HG02870 (cell line): Measurements from ENCODE around the gene MED25.

Experiments
- ATAC-seq: cut with Tn5 transposase; IDR thresholded peaks from one replicate; pipeline ENCODE4 v1.9.1; 2021; ENCODE audit warnings: mild to moderate bottlenecking, moderate library complexity; ENCODE audit not compliant: unreplicated experiment

The MED25 gene

GRCh38 chr19:49798574-49798973 is 19.5 kb upstream of the MED25 start:
- no peak for ATAC-seq

GRCh38 chr19:49799271-49799797 is 18.8 kb upstream of the MED25 start:
- ATAC-seq: no peak

GRCh38 chr19:49799798-49800376 is 18.2 kb upstream of the MED25 start:
- ATAC-seq: no peak

GRCh38 chr19:49800771-49801170 is 17.3 kb upstream of the MED25 start:
- no peak for ATAC-seq

- no peak for ATAC-seq
These were observed 16.6 kb upstream of the MED25 start for GRCh38 chr19:49801401-49801888.

DNA sequence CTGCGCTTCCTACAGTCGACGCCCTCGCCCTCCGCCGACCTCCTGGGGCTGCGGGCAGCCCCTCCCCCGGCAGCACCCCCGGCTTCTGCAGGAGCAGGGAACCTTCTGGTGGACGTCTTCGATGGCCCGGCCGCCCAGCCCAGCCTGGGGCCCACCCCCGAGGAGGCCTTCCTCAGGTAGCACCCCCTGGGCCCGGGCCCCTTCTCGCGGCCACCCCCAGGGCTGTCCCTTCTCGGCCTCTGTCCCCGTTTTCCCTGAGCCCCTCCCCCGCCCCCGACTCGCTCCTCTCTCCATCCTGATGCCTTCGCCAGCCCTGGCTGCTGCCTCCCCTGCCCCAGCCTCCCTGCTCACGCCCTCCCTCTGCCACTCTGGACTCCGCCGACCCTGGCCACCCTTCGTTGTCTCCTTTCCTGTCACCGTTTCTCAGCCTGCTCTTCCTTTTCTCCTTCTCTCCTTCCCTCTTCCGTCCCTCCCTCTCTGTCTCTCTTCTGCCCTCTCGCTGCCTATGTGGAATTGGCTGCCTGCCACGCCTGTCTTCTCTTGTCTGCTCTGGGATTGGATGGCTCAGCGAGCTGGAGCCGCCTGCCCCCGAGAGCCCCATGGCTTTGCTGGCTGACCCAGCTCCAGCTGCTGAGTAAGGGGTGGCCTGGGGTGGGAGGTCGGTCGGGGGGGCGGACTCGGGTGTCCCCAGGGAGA is 16.0 kb upstream of the MED25 start:
- ATAC-seq: no peak

GRCh38 chr19:49802836-49803528 is 15.1 kb upstream of the MED25 start:
- no peak for ATAC-seq

DNA sequence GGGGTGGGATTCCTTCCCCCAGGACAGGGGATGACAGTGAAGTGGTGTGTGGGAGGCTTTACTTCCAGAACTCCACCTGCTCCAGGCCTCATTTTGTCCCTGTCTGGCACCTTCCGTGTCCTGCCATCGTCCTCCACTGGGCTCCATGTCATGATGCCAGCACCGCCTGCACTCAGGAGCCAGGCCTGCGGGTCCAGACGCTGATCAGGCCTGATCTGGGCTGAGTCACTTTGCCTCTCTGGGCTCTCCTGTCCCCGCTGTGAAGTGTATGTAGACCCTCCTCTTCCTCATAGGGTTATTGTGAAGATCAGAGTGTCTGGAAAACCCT is 14.6 kb upstream of the MED25 start:
- ATAC-seq: no peak

GRCh38 chr19:49805822-49806619 is 12.1 kb upstream of the MED25 start:
- ATAC-seq: no peak

GRCh38 chr19:49806620-49806959 is 11.5 kb upstream of the MED25 start:
- no peak for ATAC-seq

DNA sequence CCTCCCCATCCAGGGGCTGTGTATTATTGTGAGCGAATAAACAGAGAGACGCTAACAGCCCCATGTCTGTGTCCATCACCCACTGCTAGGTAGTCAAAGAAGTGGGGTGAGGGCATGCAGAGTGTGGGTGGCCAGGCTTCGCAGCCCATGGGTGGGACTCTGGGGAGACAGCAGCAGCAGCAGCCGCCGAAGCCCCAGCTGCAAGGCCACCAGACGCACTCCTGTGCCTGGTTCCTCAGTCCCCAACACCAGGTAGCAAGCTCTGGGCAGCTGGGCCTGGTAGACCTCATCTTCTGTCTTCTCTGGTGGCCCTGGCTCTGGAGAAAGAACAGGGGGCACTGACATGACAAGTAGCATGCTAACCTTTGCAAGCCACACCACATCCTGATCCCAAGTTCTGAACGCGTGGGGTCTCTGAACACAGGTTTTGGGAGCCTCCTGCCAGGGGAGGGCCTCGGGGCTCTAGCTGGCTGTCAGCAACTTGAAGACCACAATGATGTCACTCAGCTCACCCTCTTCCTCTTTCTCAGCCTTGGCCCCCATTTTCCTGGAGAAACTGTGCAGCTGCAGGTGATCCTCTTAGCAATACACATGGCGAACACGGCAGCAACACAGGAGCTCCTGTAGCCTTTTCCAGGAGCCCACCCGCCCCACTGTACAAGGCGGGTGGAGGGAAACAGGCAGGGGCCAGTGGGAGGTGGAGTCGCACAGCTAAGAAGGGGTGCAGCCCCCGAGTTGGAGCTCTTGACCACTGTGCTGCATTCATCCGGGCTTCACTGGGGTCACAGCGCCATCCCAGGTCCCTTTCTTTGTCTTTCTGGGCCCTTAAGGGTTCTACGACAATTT is 10.8 kb upstream of the MED25 start:
- no peak for ATAC-seq

GRCh38 chr19:49807904-49808675 is 10.0 kb upstream of the MED25 start:
- ATAC-seq: no peak

- no peak for ATAC-seq
These were observed 9.4 kb upstream of the MED25 start for GRCh38 chr19:49808711-49809159.

- ATAC-seq: no peak
These were observed 8.7 kb upstream of the MED25 start for GRCh38 chr19:49809160-49809940.

GRCh38 chr19:49809941-49810389 is 8.1 kb upstream of the MED25 start:
- no peak for ATAC-seq

- no peak for ATAC-seq
These were observed 6.8 kb upstream of the MED25 start for GRCh38 chr19:49811328-49811727.

DNA sequence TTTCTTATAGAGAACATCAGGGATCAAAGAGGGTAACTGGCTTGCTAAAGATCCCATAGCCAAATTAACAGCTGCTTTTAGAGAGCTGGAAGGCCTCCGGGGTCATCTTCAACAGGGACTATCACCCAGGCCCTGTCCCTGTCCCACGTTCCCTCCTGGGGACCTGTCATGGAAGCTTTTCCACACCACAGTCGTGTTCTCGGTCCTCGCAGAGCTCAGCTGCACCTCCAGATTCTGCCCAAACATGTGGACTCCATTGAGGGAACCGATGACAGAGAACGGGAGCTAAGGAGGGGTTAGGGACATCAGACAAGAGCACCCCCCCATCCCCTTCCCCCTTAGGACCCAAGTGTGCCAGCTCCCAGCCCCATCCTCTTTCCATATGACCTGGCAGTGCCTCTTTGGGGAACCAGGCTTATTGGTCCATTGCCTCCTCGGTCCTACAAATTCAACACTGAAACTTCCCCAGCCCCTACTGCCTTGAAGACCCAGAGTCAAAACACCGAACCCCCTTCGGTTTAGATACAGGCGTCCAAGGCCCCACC is 5.6 kb upstream of the MED25 start:
- no peak for ATAC-seq
